SK-N-MC (cell line): ENCODE results near the gene NAALAD2.

Source experiments
- EZH2 ChIP-seq: fragments of 200-600 bp; sonication (generic); IDR thresholded peaks from one replicate; pipeline ENCODE4 v1.6.1; 2017; ENCODE audit warnings: antibody characterized with exemption
- POLR2AphosphoS5 ChIP-seq: IDR thresholded peaks from 2 replicates; pipeline ENCODE4 v1.6.1; 2012; ENCODE audit warnings: mild to moderate bottlenecking, low read depth, low read length, borderline replicate concordance

DNA sequence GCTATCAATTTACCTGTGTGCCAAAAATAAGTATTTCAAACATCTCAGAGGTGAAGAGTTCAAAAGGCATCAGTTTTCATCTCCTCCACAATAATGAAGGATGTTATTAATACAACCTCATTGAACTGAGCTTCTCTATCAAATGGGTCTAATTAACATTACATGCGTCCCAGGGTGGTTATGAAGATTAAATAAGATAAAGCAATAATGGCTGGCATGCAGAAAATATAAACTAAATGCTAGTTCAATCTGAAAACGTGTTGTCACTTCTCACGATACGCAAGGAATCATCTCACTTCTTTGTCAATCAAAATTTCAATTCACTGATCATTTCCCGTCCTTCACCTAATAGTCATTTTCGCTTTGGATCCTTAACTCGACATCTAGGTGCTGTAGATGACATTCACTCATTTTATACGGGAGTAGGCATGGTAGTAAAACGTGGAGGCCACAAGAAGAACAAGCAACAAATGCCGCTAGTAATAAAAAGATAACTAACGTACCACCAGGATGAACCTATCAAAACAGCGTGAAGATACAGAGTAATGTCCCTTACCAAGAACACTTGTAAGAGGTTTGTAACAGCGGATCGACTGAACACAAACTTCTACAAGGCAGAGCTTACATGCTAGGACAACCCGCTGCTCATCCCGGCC, 87.5 kb downstream of the NAALAD2 start:
- TF ChIP-seq EZH2 (no peak), POLR2AphosphoS5 (no peak)
